Lower leg skin (tissue), 3 donors: ENCODE measurements around the gene NAE1.
"Not testable (repeated sequence)": the region's sequence is repeated elsewhere in the genome, so short reads cannot be mapped to it uniquely, and the experiment has no call there.

Source experiments
- POLR2A ChIP-seq, 2 donors: fragments of 450-650 bp; IDR thresholded peaks; one replicate each; pipeline ENCODE4 v1.6.1; 2016 to 2017; ENCODE audit warnings: antibody characterized with exemption in 2 of 2, mild to moderate bottlenecking in 1 of 2, moderate library complexity in 1 of 2
- TF ChIP-seq, protein P1 (sequence below), 3 donors: fragments of 450-650 bp; IDR thresholded peaks; one replicate each; pipeline ENCODE4 v1.5.1; 2016; ENCODE audit warnings: antibody characterized with exemption in 3 of 3, mild to moderate bottlenecking in 3 of 3, moderate library complexity in 2 of 3

- TF ChIP-seq, protein P1, sequence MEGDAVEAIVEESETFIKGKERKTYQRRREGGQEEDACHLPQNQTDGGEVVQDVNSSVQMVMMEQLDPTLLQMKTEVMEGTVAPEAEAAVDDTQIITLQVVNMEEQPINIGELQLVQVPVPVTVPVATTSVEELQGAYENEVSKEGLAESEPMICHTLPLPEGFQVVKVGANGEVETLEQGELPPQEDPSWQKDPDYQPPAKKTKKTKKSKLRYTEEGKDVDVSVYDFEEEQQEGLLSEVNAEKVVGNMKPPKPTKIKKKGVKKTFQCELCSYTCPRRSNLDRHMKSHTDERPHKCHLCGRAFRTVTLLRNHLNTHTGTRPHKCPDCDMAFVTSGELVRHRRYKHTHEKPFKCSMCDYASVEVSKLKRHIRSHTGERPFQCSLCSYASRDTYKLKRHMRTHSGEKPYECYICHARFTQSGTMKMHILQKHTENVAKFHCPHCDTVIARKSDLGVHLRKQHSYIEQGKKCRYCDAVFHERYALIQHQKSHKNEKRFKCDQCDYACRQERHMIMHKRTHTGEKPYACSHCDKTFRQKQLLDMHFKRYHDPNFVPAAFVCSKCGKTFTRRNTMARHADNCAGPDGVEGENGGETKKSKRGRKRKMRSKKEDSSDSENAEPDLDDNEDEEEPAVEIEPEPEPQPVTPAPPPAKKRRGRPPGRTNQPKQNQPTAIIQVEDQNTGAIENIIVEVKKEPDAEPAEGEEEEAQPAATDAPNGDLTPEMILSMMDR (IDR thresholded peaks at IDR 0.05): not testable (repeated sequence)
- TF ChIP-seq POLR2A (IDR thresholded peaks at IDR 0.05): not testable (repeated sequence)
Observed at GRCh38 chr16:66871363-66871762, 40.6 kb upstream of the NAE1 start.
